ENCODE results near the gene RNF13.

The RNF13 gene

DNA sequence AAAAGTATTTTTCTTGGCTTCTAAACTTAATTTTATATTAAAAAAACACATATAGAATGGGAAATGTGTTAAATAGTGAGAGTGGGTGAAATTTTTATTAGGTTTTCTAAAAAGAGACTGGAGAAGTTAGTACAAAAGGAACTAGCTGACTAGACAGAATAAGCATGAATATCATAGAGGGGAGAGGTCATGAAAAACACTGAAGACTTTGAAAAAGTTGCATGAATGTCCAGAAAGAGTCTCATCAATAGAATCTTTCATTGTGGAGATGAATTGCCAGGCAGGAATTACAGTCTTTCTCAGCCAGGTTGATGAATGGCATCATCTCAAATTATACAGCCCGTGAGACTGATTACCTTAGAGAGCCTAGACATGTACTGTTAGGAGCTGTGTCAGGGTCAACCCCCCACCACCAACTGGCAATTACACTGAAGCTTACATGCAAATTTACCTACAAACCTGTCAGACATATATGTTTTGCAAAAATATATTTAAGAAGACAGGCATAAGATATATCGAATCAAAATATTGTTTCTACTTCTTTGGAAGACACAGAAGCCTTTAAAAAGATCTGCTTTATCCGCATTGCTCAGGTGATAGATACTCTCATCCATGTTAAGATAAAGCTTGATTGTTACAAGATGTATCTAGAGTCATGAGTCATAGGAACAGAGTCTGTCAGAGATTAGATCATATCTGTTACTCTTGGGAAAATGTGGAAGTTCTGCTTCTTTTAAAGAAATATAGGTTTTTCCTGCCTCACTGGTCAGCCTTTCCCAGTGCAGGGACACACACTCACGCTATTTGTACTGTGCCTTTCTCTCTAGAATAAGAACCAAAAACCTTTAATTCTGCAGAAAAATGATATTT is 192.5 kb downstream of the RNF13 start:
- no peak for DNase-seq

- DNase-seq: no peak
Measured at GRCh38 chr3:150006794-150007193, 193.8 kb downstream of the RNF13 start.

All from activated CD4-positive, alpha-beta T cell treated with anti-CD3 and anti-CD28 coated beads for 48 hours (primary cell).